Measurements from ENCODE around the gene IFT20. TPM values are rescaled to one million over a fixed set of nuclear protein-coding genes. Genes with fewer than 3 reads are reported as not detected.

Gene IFT20
- total and polyA plus RNA-seq, 9 of the 15 experiments (the other 6 are each of a cell fraction or from before 2014, with no cell fraction given): 11.2 to 38.6 (median 20.1) TPM

DNA sequence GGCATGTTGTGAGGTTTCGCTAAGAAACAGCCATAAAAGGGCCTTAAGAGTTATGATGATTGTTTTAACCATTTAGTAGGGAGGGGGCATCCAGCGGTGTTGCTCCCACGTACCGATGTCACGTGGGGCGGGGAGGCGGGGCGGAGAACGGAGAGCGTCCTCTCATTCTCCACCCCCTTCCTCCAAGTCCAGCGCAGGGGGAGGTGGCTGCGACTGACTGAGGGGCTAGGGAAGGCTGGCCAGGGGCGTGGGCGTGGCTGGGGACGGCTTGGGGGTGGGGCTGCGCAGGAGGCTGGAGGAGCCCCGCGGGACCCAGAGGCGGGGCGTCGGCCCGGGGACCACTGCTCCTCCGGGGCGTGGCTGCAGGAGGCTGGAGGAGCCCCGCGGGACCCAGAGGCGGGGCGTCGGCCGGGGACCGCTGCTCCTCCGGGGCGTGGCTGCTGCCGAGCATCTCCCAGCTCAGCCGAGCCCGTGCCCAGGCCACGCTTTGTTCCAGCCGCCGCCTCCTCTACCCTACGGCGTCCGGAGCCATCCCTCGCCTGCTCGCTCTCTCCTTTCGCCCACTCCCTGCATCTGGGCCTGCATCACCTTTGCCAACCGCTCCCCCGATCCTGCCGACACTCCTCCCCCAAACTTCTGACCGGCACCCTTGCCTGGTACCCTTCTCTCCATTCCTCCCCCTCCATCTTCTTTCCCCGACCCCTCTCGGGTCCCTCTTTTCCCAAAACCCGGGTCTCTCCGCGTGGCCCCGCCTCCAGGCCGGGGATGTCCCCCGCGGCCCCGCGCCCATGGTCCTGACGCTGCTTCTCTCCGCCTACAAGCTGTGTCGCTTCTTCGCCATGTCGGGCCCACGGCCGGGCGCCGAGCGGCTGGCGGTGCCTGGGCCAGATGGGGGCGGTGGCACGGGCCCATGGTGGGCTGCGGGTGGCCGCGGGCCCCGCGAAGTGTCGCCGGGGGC lies 36.3 kb upstream of the IFT20 start, which contains the start of gene SARM1 (continued):
- TF ChIP-seq, protein P1, sequence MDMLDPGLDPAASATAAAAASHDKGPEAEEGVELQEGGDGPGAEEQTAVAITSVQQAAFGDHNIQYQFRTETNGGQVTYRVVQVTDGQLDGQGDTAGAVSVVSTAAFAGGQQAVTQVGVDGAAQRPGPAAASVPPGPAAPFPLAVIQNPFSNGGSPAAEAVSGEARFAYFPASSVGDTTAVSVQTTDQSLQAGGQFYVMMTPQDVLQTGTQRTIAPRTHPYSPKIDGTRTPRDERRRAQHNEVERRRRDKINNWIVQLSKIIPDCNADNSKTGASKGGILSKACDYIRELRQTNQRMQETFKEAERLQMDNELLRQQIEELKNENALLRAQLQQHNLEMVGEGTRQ (CRISPR knock-in tag; IDR thresholded peaks at IDR 0.05): peak; percentile 97
- TF ChIP-seq, protein P2, sequence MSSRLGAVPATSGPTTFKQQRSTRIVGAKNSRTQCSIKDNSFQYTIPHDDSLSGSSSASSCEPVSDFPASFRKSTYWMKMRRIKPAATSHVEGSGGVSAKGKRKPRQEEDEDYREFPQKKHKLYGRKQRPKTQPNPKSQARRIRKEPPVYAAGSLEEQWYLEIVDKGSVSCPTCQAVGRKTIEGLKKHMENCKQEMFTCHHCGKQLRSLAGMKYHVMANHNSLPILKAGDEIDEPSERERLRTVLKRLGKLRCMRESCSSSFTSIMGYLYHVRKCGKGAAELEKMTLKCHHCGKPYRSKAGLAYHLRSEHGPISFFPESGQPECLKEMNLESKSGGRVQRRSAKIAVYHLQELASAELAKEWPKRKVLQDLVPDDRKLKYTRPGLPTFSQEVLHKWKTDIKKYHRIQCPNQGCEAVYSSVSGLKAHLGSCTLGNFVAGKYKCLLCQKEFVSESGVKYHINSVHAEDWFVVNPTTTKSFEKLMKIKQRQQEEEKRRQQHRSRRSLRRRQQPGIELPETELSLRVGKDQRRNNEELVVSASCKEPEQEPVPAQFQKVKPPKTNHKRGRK (tag; IDR thresholded peaks at IDR 0.05): no peak
- peak; percentile 73 for TF ChIP-seq CTBP1 (IDR thresholded peaks at IDR 0.05; ENCODE audit: borderline replicate concordance)
- TF ChIP-seq MAZ (CRISPR knock-in tag; conservative IDR thresholded peaks at IDR 0.05 in 1 of 2, IDR thresholded peaks at IDR 0.05 in 1 of 2): peak in 1 of 2 experiments; percentile 52; a peak in 2 of 4 replicates
- no peak for TF ChIP-seq FOXA1 (IDR thresholded peaks at IDR 0.05; ENCODE audit: borderline replicate concordance)
- TF ChIP-seq RAD51 (IDR thresholded peaks at IDR 0.05; ENCODE audit: borderline replicate concordance, low read depth): peak; percentile 92
- TF ChIP-seq, protein P3, sequence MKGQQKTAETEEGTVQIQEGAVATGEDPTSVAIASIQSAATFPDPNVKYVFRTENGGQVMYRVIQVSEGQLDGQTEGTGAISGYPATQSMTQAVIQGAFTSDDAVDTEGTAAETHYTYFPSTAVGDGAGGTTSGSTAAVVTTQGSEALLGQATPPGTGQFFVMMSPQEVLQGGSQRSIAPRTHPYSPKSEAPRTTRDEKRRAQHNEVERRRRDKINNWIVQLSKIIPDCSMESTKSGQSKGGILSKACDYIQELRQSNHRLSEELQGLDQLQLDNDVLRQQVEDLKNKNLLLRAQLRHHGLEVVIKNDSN (CRISPR knock-in tag; IDR thresholded peaks at IDR 0.05): peak; percentile 95
- TF ChIP-seq NRF1 (conservative IDR thresholded peaks at IDR 0.05 in 1 of 2, IDR thresholded peaks at IDR 0.05 in 1 of 2): peak; percentile 82 to 84
- TF ChIP-seq SLC30A9 (CRISPR knock-in tag; IDR thresholded peaks at IDR 0.05): no peak
- TF ChIP-seq PTBP1 (IDR thresholded peaks at IDR 0.05; ENCODE audit: low read depth, low read length): no peak
- TF ChIP-seq CBFA2T2 (conservative IDR thresholded peaks at IDR 0.05): peak; percentile 62
- TF ChIP-seq, protein P4, sequence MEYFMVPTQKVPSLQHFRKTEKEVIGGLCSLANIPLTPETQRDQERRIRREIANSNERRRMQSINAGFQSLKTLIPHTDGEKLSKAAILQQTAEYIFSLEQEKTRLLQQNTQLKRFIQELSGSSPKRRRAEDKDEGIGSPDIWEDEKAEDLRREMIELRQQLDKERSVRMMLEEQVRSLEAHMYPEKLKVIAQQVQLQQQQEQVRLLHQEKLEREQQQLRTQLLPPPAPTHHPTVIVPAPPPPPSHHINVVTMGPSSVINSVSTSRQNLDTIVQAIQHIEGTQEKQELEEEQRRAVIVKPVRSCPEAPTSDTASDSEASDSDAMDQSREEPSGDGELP (CRISPR knock-in tag; IDR thresholded peaks at IDR 0.05; ENCODE audit: borderline replicate concordance): 0 out of 2 replicates have a peak, but pooled peaks have one; percentile 21
- no peak for TF ChIP-seq ZFPM2 (CRISPR knock-in tag; IDR thresholded peaks at IDR 0.05)
- TF ChIP-seq, protein P5, sequence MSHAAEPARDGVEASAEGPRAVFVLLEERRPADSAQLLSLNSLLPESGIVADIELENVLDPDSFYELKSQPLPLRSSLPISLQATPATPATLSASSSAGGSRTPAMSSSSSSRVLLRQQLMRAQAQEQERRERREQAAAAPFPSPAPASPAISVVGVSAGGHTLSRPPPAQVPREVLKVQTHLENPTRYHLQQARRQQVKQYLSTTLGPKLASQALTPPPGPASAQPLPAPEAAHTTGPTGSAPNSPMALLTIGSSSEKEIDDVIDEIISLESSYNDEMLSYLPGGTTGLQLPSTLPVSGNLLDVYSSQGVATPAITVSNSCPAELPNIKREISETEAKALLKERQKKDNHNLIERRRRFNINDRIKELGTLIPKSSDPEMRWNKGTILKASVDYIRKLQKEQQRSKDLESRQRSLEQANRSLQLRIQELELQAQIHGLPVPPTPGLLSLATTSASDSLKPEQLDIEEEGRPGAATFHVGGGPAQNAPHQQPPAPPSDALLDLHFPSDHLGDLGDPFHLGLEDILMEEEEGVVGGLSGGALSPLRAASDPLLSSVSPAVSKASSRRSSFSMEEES (CRISPR knock-in tag; IDR thresholded peaks at IDR 0.05): peak; percentile 59
- TF ChIP-seq, protein P6, sequence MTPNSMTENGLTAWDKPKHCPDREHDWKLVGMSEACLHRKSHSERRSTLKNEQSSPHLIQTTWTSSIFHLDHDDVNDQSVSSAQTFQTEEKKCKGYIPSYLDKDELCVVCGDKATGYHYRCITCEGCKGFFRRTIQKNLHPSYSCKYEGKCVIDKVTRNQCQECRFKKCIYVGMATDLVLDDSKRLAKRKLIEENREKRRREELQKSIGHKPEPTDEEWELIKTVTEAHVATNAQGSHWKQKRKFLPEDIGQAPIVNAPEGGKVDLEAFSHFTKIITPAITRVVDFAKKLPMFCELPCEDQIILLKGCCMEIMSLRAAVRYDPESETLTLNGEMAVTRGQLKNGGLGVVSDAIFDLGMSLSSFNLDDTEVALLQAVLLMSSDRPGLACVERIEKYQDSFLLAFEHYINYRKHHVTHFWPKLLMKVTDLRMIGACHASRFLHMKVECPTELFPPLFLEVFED (CRISPR knock-in tag; conservative IDR thresholded peaks at IDR 0.05): 0 out of 2 replicates have a peak, but pooled peaks have one; percentile 5
- TF ChIP-seq HNRNPLL (IDR thresholded peaks at IDR 0.05; ENCODE audit: low read depth, low read length, poor library complexity, severe bottlenecking): peak; percentile 21
- peak; percentile 79 for TF ChIP-seq TOE1 (IDR thresholded peaks at IDR 0.05; ENCODE audit: borderline replicate concordance)
- no peak for TF ChIP-seq TOE1 (CRISPR knock-in tag; IDR thresholded peaks at IDR 0.05; ENCODE audit: borderline replicate concordance, low read depth)

Data from K562 (cell line).